Stimulated activated CD8-positive, alpha-beta memory T cell treated with anti-CD3 and anti-CD28 coated beads, Interleukin-4, amount 100 ng/mL, for 1 hour (primary cell): ENCODE measurements around the gene TRABD2A.

Experiments used
- DNase-seq, 2 donors: peaks; one replicate each; pipeline ENCODE4 v3.0.0-alpha.2; 2020; ENCODE audit warnings: low read depth in 2 of 2, low spot score in 1 of 2

The TRABD2A gene

GRCh38 chr2:84904717-84905174, 23.9 kb upstream of the TRABD2A start:
- DNase-seq: no peak

GRCh38 chr2:84904151-84904550, 23.3 kb upstream of the TRABD2A start:
- DNase-seq: no peak

DNA sequence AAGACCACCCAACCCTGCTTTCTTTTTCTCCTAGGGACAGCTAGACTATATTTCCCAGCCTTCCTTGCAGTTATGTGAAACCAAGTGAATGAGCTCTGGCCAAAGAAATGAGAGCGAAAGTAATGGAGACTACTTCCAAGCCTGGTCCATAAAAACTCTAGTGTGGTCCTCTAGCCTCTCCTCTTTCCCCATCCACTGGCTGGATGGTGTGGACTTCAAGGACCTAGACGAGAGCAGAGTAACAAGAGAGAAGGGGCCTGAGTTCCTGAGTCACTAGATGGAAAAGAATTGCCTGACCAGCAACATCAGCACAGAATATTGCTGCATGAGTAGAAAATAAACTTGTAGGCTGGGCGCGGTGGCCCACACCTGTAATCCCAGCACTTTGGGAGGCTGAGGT, 21.6 kb upstream of the TRABD2A start:
- no peak for DNase-seq

DNA sequence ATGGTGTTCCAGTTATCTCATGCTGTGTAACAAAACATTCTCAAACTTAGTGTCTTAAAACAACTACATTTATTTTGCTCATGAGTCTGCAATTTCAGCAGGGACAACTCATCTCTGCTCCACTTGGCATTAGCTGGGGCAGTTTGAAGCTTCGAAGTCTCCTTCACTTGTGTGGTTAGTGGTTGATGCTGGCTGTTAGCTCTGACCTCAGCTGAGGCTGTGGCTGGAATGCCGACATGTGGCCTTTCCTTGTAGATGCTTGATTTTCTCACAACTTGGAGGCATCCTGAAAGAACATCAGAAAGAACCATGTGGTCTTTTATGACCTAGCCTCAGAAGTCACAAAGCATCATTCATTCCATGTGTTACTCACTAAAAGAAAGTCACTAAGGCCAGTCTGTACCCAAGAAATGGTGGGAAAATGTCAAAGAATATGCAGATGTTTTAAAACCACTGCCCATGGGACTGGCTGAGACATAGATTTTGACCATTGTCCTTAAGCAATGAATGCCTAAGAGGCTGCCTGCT, 20.8 kb upstream of the TRABD2A start:
- no peak for DNase-seq

DNA sequence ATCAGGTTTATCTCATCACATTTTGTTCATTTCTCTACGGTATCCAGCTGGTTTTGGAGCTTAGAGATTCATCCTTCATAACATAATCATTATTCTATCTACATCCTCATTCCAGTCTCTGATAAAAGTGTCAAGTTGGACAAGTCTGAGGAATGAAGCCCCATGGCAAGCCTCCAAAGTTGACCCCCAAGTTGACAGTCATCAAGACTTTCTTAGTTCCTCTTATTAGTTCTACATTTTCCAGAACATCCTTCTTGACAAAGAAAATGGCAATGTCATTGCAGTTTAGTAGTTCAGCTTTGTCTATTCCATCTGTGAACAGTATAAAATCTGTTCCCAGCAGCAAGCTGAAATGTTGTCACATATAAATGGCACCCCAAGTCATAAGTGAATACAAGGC, 20.1 kb upstream of the TRABD2A start:
- DNase-seq: no peak

- DNase-seq: no peak
Observed at GRCh38 chr2:84899304-84900204, 18.7 kb upstream of the TRABD2A start.

DNA sequence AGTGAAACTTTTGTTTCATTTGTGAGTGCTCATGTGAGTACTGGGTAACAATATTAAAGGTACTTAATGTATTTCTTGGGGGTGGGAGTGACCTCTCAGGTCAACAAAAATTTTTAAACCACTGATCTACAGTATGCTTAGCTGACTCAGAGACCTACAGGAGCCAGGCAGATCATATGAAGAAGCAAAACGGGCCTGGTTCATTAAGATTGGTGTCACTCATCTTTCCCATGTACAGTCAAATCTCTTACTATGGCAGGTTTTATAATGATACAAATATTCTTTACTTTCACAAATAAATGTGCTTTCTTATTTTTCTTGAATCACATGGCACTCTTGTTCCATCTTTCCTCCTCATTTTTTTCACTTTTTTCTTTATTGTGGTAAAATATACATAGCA, 16.9 kb upstream of the TRABD2A start:
- no peak for DNase-seq

DNA sequence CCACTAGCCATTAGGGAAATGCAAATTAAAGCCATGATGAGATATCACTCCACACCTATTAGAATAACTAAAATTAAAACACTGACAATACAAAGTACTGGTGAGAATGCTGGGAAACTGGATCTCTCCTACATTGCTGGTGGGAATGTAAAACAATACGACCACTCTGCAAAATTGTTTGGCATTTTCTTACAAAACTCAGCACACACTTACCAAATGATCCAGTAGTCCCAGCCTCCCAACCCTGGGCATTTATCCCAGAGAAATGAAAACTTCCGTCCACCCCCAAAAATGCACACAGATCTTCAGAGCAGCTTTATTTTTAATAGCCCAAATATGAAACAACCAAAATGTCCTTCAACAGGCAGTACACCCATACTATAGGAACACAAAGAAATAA, 15.7 kb upstream of the TRABD2A start:
- no peak for DNase-seq

- DNase-seq: no peak
Observed at GRCh38 chr2:84894758-84895520, 14.1 kb upstream of the TRABD2A start.

DNA sequence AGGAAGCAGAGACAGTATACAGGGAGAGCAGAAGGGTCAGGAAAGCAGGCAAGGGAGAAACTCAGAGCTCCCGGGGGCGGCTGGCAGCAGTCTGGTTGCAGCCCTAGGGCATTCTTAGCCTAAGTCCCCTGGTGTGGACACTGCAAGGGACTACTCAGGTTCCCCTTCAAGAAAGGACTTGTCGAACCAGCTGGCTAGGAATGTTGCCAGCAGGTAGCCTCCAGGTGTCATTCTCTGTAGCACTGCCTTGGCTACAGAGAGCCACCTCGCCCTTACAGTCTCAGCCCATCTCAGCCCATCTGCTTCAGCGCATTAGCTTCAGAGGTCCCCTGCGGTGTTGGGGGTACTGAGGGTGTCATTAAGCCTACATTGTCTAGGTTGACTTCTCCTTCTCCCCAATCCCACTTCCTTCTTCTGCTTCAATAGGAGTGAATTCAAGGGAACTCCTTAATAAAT, 13.3 kb upstream of the TRABD2A start:
- no peak for DNase-seq

DNA sequence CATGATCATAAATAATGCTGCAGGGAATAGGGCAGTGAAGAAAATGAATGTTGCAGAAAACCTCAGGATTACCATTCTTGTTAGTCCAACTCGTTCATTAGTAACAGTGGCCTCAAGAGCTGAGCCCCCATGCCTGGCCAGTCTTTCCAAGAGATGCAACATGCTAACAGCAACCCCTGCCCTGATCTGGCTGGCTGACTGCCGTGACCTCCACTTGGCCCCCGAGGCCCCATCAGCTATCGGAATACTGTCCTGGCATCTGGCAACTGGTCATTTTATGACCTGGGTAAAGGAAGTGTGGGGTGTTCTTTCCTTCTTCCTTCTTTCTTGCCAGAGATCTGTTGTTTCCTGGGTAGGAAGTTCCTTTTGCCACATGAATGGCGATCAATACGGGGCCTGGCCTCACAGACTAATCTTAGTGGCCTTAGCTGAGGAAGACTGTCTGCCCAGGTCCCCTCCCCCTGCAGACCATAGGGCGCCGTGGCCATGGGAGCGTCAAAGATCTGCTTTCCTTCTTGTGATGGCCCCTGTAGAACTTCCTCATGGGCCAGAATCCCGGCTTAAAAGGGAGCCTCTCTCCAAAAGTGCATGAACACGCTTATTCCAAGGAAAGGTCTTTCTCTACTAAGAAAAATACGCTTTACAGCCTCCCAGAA, 10.6 kb upstream of the TRABD2A start:
- DNase-seq: no peak

- no peak for DNase-seq
Observed at GRCh38 chr2:84889332-84889731, 8.4 kb upstream of the TRABD2A start.

DNA sequence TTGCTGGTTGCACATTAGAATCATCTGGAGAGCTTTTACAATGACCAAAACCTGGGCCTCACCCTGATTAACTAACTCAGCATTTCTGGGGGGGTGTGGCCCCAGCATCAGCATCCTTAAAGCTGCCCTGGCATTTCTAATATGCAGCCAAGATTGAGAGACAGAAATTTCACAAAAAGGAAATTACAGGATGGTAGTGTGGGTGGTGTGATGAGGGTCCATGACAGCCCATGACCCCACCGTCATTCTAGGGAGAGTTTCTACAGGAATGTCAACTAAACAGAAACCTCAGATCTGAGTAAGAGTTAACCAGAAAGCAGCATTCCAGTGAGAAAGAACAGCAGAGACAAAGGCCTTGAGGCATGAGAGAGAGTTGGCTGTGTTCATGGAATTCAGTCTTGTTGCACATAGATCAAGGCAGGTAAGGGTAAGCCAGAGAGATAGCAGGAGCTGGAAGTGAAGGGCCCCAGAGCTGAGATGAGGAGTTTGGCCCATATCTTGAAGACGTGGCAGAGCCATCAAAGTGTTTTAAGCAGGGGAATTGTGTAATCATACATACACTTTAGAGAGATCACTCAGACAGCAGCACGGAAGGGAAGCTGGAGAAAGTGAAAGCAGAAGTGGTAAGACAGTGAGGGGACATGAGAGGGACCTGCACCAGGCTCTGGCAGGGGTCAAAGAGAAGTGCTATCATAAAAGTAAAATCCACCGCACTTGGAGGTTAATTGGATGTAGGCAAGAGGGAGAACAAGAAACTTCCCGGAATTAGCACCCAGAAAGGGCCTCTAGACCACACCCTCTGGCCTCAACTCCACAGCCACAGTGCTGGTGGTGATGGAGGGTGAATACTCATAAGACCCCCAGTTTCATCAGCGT, 7.8 kb upstream of the TRABD2A start:
- no peak for DNase-seq

- no peak for DNase-seq
Observed at GRCh38 chr2:84886791-84887190, 5.9 kb upstream of the TRABD2A start.

- no peak for DNase-seq
Observed at GRCh38 chr2:84885111-84885510, 4.2 kb upstream of the TRABD2A start.

- no peak for DNase-seq
Observed at GRCh38 chr2:84884449-84884848, 3.6 kb upstream of the TRABD2A start.

DNA sequence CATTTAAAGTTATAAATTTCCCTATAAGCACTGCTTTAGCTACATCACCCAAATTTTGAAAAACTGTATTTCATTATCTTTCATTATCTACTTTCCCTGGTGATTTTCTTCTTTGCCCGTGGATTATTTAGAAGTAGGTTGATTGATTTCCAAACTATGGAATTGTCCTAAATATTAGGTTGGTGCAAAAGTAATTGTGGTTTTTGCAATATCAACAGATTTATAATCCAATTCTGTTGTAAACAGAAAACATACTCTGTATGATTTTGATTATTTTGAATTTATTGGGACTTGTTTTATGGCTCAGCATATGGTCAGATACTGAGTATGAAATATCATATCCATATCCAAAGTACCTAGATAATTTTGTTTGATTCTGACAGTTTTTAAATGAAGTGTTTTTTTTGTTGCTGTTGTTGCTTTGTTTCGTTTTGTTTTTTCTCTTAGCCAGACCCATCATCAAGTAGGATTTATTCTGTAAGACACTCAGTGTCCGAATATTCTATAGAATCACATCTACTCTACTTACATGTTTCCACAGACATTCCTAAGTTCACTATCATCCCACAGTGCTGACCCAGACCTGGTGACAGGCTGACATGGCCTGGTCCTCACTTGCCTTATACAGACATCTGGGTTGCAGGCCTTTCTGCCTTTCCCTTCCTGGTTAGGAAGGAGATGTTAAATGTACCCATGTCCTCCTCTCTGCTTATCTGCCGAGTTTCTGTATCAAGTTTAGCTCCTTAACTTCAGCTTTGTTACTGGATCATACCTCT, 2.1 kb upstream of the TRABD2A start:
- no peak for DNase-seq

DNA sequence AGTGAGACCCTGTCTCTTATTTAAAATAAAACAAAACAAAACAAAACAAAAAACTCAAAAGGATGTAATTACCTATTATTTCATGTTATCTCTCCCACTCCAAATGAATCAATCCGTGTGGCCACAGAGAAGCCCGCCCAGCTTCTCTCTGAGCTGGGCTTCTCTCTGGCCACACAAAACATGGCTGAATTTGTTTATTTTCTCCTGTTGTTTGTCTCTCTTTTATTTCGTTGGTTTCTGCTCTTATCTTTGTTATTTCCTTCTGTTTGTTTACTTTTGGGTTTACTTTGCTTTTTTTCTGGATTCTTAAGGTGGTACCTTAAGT, 1.5 kb upstream of the TRABD2A start:
- no peak for DNase-seq

DNA sequence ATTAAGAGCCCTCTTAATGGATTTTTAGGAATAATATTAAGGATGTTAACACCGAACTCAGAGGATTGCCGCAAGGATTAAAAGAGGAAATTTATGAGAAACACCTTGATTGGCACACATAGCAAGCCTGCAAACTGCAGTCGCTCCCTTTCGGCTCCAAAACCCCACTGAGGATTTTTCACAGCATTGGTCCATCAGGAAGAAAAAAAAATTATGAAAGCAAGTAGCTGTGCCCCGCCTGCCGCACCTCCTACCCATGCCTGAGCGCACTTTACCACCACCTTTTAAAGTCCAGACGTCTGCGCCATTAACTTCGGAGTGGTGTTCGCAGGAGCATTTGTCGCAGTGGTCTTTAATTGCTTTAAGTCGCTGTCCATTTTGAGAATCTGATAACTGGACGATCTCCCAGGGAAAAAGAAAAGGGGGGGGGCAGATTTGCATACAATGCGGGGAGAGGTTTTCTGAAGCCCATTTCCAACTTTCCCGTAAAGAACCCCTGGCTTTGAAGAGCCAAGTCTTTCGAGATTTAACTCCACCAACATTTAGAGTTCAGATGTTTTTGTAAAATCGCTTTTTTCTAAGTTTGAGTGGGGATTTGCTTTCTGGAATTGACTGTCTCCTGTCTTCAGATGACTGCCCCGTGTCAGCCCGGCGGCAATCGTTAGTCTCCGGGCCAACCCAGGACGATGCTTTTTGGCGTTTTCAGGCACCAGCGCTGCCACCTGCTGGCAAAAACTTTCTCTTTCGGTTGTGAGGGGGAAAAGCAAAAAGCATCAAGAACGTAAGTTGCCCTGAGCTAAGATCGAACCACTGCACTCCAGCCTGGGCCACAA, 913 bp upstream of the TRABD2A start:
- DNase-seq: peak; percentile 61 to 80
